ENCODE results near the gene PRR33. TPM values are rescaled to one million over a fixed set of nuclear protein-coding genes. Genes with fewer than 3 reads are reported as not detected.
A peak's percentile ranks its signal among the peaks of the same experiment; 100 is the strongest.

The PRR33 gene
- polyA plus RNA-seq, 2 of the 4 experiments (the other 2 are of a cell fraction) = not detected

GRCh38 chr11:1873048-1873812 is 18.5 kb downstream of the PRR33 start:
- peak in 1 of 2 experiments; percentile 19; a peak in 2 of 6 replicates for ATAC-seq
- Histone ChIP-seq H3K4me1 (peaks cover 35% of the 10 kb centered on the region), H3K4me2 (0 out of 3 replicates have a peak overlapping the region, but pooled peaks have one; percentile 19), H3K9me3 (no peaks in the 10 kb centered on the region), H3K4me3 (no peak overlapping the region), H3K27ac (peak overlapping the region in 1 of 2 experiments; percentile 38; a peak in 2 of 6 replicates)
- DNase-seq (ENCODE audit: low read depth in 1 of 2, low spot score in 1 of 2) = peak in 1 of 2 experiments; percentile 41
- no peak for FAIRE-seq
- ChIA-PET CTCF (interaction anchor here (0.6 to 1.8 kb wide), 5 partner anchors 9 to 281 kb away, joined by 3 to 6 read pairs (median 3); no protein-coding TSS in a partner anchor), POLR2A (no interaction called here)
- 52% methylated on average over 8 of the region's 11 CpGs for WGBS (ENCODE audit: missing lambda C conversion rate)
- TF ChIP-seq CHD4 (IDR thresholded peaks at IDR 0.05; ENCODE audit: borderline replicate concordance) = no peak
- no peak for TF ChIP-seq HOXA7 (CRISPR knock-in tag; IDR thresholded peaks at IDR 0.05)
- TF ChIP-seq BCL3 (IDR thresholded peaks at IDR 0.05) = no peak
- TF ChIP-seq PHF8 (IDR thresholded peaks at IDR 0.05; ENCODE audit: borderline replicate concordance, low read depth) = no peak
- no peak for TF ChIP-seq NPAS2 (CRISPR knock-in tag; IDR thresholded peaks at IDR 0.05; ENCODE audit: borderline replicate concordance)
- no peak for TF ChIP-seq EHF (CRISPR knock-in tag; IDR thresholded peaks at IDR 0.05)
- TF ChIP-seq GATA3 (IDR thresholded peaks at IDR 0.05; ENCODE audit: borderline replicate concordance) = no peak
- no peak for TF ChIP-seq KDM1A (IDR thresholded peaks at IDR 0.05; ENCODE audit: low read depth)
- no peak for TF ChIP-seq ZFP36 (IDR thresholded peaks at IDR 0.05; ENCODE audit: borderline replicate concordance, partially characterized antibody)
- TF ChIP-seq RFX5 (IDR thresholded peaks at IDR 0.05) = no peak
- no peak for TF ChIP-seq ESRRA (IDR thresholded peaks at IDR 0.05; ENCODE audit: borderline replicate concordance, low read length)
- TF ChIP-seq HDAC2 (IDR thresholded peaks at IDR 0.05) = no peak
- TF ChIP-seq KDM5A (IDR thresholded peaks at IDR 0.05) = no peak
- TF ChIP-seq NFE2L2 (conservative IDR thresholded peaks at IDR 0.05; ENCODE audit: low read length) = no peak
- TF ChIP-seq RAD21 (conservative IDR thresholded peaks at IDR 0.05 in 1 of 2, IDR thresholded peaks at IDR 0.05 in 1 of 2) = no peak
- no peak for TF ChIP-seq ATOH8 (CRISPR knock-in tag; IDR thresholded peaks at IDR 0.05; ENCODE audit: low read depth)
- no peak for TF ChIP-seq POLR2A (IDR thresholded peaks at IDR 0.05; ENCODE audit: low read length)

GRCh38 chr11:1872267-1872985 is 19.3 kb downstream of the PRR33 start:
- CTCF ChIA-PET = interaction anchor here (0.6 to 1.5 kb wide), 4 partner anchors 10 to 281 kb away, joined by 3 read pairs; no protein-coding TSS in a partner anchor
- no peak overlapping the region for H3K4me3 ChIP-seq
- ATAC-seq (no peak), DNase-seq (ENCODE audit: low read depth in 1 of 2, low spot score in 1 of 2) (no peak), FAIRE-seq (no peak)
- 69% methylated on average over 10 of the region's 25 CpGs for WGBS (ENCODE audit: missing lambda C conversion rate)
- peak overlapping the region in 1 of 2 experiments; percentile 38; a peak in 2 of 6 replicates for H3K27ac ChIP-seq
- POLR2A ChIA-PET = no interaction called here
- peaks cover 35% of the 10 kb centered on the region for H3K4me1 ChIP-seq
- no peaks in the 10 kb centered on the region for H3K9me3 ChIP-seq
- no peak overlapping the region for H3K4me2 ChIP-seq
- TF ChIP-seq RARB (CRISPR knock-in tag; IDR thresholded peaks at IDR 0.05) (no peak), REST (IDR thresholded peaks at IDR 0.05) (no peak), POLR2AphosphoS2 (conservative IDR thresholded peaks at IDR 0.05; ENCODE audit: low read length) (no peak), ZSCAN20 (CRISPR knock-in tag; IDR thresholded peaks at IDR 0.05) (no peak), MAFK (IDR thresholded peaks at IDR 0.05; ENCODE audit: partially characterized antibody) (no peak), HOXB13 (CRISPR knock-in tag; IDR thresholded peaks at IDR 0.05; ENCODE audit: low read depth) (no peak), HOXA7 (CRISPR knock-in tag; IDR thresholded peaks at IDR 0.05) (no peak), FOXS1 (CRISPR knock-in tag; IDR thresholded peaks at IDR 0.05) (no peak), BCL3 (IDR thresholded peaks at IDR 0.05) (no peak), TP53 (CRISPR knock-in tag; IDR thresholded peaks at IDR 0.05) (no peak), CBX2 (IDR thresholded peaks at IDR 0.05; ENCODE audit: borderline replicate concordance, low read depth) (no peak), ELK1 (IDR thresholded peaks at IDR 0.05; ENCODE audit: low read depth, low read length) (no peak), ZC3H11A (IDR thresholded peaks at IDR 0.05) (no peak)

All from A549 (cell line).